MM.1S (cell line): ENCODE data around the gene CCDC81.

Experiments used
- DNase-seq: peaks from one replicate; pipeline ENCODE4 v3.0.0-alpha.2; 2015
- H2AFZ ChIP-seq: fragments of 300-600 bp; sonication (generic); 2 replicates; pipeline ENCODE4 v1.6.0; 2016; ENCODE audit warnings: antibody characterized with exemption, low read length
- H3F3A ChIP-seq: fragments of 300-600 bp; sonication (generic); 2 replicates; pipeline ENCODE4 v1.6.1; 2016; ENCODE audit warnings: mild to moderate bottlenecking, antibody characterized with exemption, low read length, moderate library complexity, mixed read lengths; ENCODE audit not compliant: insufficient read depth
- H3K27ac ChIP-seq: fragments of 300-600 bp; sonication (generic); 2 replicates; pipeline ENCODE4 v1.5.1; 2016; ENCODE audit warnings: mild to moderate bottlenecking, low read length
- H3K27me3 ChIP-seq: fragments of 300-600 bp; sonication (generic); replicated peaks from 2 replicates; pipeline ENCODE4 v1.6.0; 2016; ENCODE audit warnings: low read length; ENCODE audit not compliant: insufficient read depth
- H3K36me3 ChIP-seq: fragments of 300-600 bp; sonication (generic); replicated peaks from 2 replicates; pipeline ENCODE4 v1.6.1; 2016; ENCODE audit warnings: mild to moderate bottlenecking, low read length, mixed read lengths; ENCODE audit not compliant: insufficient read depth
- H3K4me1 ChIP-seq: fragments of 300-600 bp; sonication (generic); 2 replicates; pipeline ENCODE4 v1.6.1; 2016; ENCODE audit warnings: low read length, mixed read lengths
- H3K4me2 ChIP-seq: fragments of 300-600 bp; sonication (generic); 2 replicates; pipeline ENCODE4 v1.6.0; 2016; ENCODE audit warnings: low read depth, low read length
- H3K4me3 ChIP-seq: fragments of 300-600 bp; sonication (generic); 2 replicates; pipeline ENCODE4 v1.5.1; 2016; ENCODE audit warnings: low read length, mixed read lengths
- H3K79me2 ChIP-seq: fragments of 300-600 bp; sonication (generic); 2 replicates; pipeline ENCODE4 v1.6.1; 2016; ENCODE audit warnings: mixed run types, low read length, mixed read lengths
- H3K9ac ChIP-seq: fragments of 300-600 bp; sonication (generic); 2 replicates; pipeline ENCODE4 v1.6.1; 2016; ENCODE audit warnings: low read length, mixed read lengths
- H3K9me2 ChIP-seq: fragments of 300-600 bp; sonication (generic); replicated peaks from 2 replicates; pipeline ENCODE4 v1.6.1; 2016; ENCODE audit warnings: mild to moderate bottlenecking, low read length, mixed read lengths; ENCODE audit not compliant: insufficient read depth
- H3K9me3 ChIP-seq: fragments of 300-600 bp; sonication (generic); replicated peaks from 2 replicates; pipeline ENCODE4 v1.6.1; 2016; ENCODE audit warnings: mild to moderate bottlenecking, low read length, mixed read lengths; ENCODE audit not compliant: insufficient read depth
- H4K20me1 ChIP-seq: fragments of 300-600 bp; sonication (generic); 2 replicates; pipeline ENCODE4 v1.6.1; 2016; ENCODE audit warnings: mild to moderate bottlenecking, low read length, moderate library complexity, mixed read lengths; ENCODE audit not compliant: insufficient read depth
- CTCF ChIP-seq: fragments of 300-600 bp; sonication (generic); IDR thresholded peaks from 2 replicates; pipeline ENCODE4 v1.5.1; 2016; ENCODE audit warnings: antibody characterized with exemption, low read length, mixed read lengths
- EZH2 ChIP-seq: fragments of 300-600 bp; sonication (generic); optimal IDR thresholded peaks from 2 replicates; pipeline ENCODE3; 2017; ENCODE audit warnings: low read depth, mild to moderate bottlenecking, antibody characterized with exemption, low read length, mixed read lengths
- EZH2phosphoT487 ChIP-seq: fragments of 300-600 bp; sonication (generic); IDR thresholded peaks from 2 replicates; pipeline ENCODE4 v1.6.1; 2018; ENCODE audit warnings: antibody characterized with exemption, low read length

Gene CCDC81

GRCh38 chr11:86438685-86439084 lies 64.0 kb downstream of the CCDC81 start:
- Histone ChIP-seq H4K20me1 (no peaks in the 10 kb centered on the region), H3K27ac (no peak overlapping the region), H3K9ac (no peak overlapping the region), H3K4me1 (no peaks in the 10 kb centered on the region), H3K9me3 (no peaks in the 10 kb centered on the region), H3K79me2 (no peaks in the 10 kb centered on the region), H3K9me2 (no peaks in the 10 kb centered on the region), H3K4me3 (no peak overlapping the region), H3F3A (no peaks in the 10 kb centered on the region), H3K36me3 (no peaks in the 10 kb centered on the region), H3K27me3 (no peaks in the 10 kb centered on the region), H2AFZ (no peak overlapping the region), H3K4me2 (no peak overlapping the region)
- TF ChIP-seq EZH2 (no peak), EZH2phosphoT487 (no peak), CTCF (no peak)
- no peak for DNase-seq

GRCh38 chr11:86440305-86440716 lies 65.6 kb downstream of the CCDC81 start:
- H3K27ac ChIP-seq, result no peak overlapping the region
- H3K36me3 ChIP-seq, result no peaks in the 10 kb centered on the region
- no peaks in the 10 kb centered on the region for H3K4me1 ChIP-seq
- H3K9me3 ChIP-seq, result no peaks in the 10 kb centered on the region
- no peaks in the 10 kb centered on the region for H4K20me1 ChIP-seq
- H3K9ac ChIP-seq, result no peak overlapping the region
- H3K9me2 ChIP-seq, result no peaks in the 10 kb centered on the region
- H3K27me3 ChIP-seq, result no peaks in the 10 kb centered on the region
- no peak overlapping the region for H2AFZ ChIP-seq
- H3F3A ChIP-seq, result no peaks in the 10 kb centered on the region
- TF ChIP-seq CTCF, result no peak
- no peak for TF ChIP-seq EZH2phosphoT487
- TF ChIP-seq EZH2, result no peak
- DNase-seq, result no peak
- H3K79me2 ChIP-seq, result no peaks in the 10 kb centered on the region
- H3K4me3 ChIP-seq, result no peak overlapping the region
- H3K4me2 ChIP-seq, result no peak overlapping the region

- H3K36me3 ChIP-seq, result no peaks in the 10 kb centered on the region
- no peak overlapping the region for H3K27ac ChIP-seq
- H3K9me2 ChIP-seq, result no peaks in the 10 kb centered on the region
- H3K79me2 ChIP-seq, result no peaks in the 10 kb centered on the region
- H3F3A ChIP-seq, result no peaks in the 10 kb centered on the region
- DNase-seq, result no peak
- no peak overlapping the region for H3K4me2 ChIP-seq
- H3K27me3 ChIP-seq, result no peaks in the 10 kb centered on the region
- H4K20me1 ChIP-seq, result no peaks in the 10 kb centered on the region
- H3K9me3 ChIP-seq, result no peaks in the 10 kb centered on the region
- no peaks in the 10 kb centered on the region for H3K4me1 ChIP-seq
- H3K9ac ChIP-seq, result no peak overlapping the region
- no peak overlapping the region for H2AFZ ChIP-seq
- TF ChIP-seq CTCF (no peak), EZH2phosphoT487 (no peak), EZH2 (no peak)
- H3K4me3 ChIP-seq, result no peak overlapping the region
Observed at GRCh38 chr11:86440843-86441242, 66.2 kb downstream of the CCDC81 start.
